PFSK-1 (cell line): ENCODE results near the gene MX1.

ENCODE experiments used
- FOXP2 ChIP-seq: optimal IDR thresholded peaks from 2 replicates; pipeline ENCODE3; 2011; ENCODE audit warnings: borderline replicate concordance, control low read depth, inconsistent platforms; ENCODE audit not compliant: insufficient read depth; ENCODE audit errors: extremely low read length, extremely low read depth
- POLR2AphosphoS5 ChIP-seq: IDR thresholded peaks from 2 replicates; pipeline ENCODE4 v1.6.1; 2012; ENCODE audit warnings: low read depth, mild to moderate bottlenecking, control low read depth, low read length, moderate library complexity
- SIN3A ChIP-seq: IDR thresholded peaks from 2 replicates; pipeline ENCODE4 v1.6.1; 2012; ENCODE audit warnings: mild to moderate bottlenecking, low read length, moderate library complexity, borderline replicate concordance; ENCODE audit not compliant: insufficient read depth
- TAF1 ChIP-seq: IDR thresholded peaks from 2 replicates; pipeline ENCODE4 v1.6.1; 2012; ENCODE audit warnings: low read length, control low read depth, borderline replicate concordance; ENCODE audit not compliant: insufficient read depth
- TF ChIP-seq, protein P1 (sequence below), 2 experiments: IDR thresholded peaks; 2 replicates each; pipeline versions ENCODE4 v1.6.1 to v1.8.0; 2011 to 2012; ENCODE audit warnings: low read depth in 2 of 2, low read length in 2 of 2, control low read depth in 1 of 2, inconsistent platforms in 1 of 2, mild to moderate bottlenecking in 1 of 2, moderate library complexity in 1 of 2; ENCODE audit not compliant: insufficient read depth in 1 of 2

DNA sequence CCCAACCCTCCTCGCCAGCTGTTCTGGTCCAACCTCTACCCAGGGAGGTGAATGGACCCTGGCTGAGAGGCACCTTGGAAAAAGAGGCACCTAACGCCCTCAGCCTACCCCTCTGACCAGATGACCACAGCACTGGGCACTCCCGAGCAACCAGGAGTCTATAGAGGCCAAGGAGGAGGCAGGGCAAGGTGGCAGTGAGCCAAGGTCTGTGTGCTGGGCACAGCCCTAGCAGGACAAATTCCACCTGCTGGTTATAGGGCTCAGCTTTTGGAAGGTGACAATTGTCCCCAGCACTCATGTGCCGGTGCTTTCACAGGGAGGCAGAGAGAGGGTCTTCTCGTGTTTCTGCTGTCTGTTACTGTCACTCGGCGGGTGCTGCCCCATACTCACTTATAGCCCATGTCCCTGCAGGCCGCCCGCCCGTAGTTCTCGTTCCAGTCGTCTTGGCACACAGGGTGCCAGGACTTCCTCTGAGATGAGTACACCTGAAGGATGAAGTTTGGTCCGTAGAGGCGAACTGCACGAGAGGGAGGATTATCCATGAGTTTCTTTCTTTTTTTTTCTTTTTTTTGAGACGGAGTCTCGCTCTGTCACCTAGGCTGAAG is 54.1 kb downstream of the MX1 start:
- no peak for TF ChIP-seq TAF1
- TF ChIP-seq POLR2AphosphoS5, result no peak
- TF ChIP-seq, protein P1, sequence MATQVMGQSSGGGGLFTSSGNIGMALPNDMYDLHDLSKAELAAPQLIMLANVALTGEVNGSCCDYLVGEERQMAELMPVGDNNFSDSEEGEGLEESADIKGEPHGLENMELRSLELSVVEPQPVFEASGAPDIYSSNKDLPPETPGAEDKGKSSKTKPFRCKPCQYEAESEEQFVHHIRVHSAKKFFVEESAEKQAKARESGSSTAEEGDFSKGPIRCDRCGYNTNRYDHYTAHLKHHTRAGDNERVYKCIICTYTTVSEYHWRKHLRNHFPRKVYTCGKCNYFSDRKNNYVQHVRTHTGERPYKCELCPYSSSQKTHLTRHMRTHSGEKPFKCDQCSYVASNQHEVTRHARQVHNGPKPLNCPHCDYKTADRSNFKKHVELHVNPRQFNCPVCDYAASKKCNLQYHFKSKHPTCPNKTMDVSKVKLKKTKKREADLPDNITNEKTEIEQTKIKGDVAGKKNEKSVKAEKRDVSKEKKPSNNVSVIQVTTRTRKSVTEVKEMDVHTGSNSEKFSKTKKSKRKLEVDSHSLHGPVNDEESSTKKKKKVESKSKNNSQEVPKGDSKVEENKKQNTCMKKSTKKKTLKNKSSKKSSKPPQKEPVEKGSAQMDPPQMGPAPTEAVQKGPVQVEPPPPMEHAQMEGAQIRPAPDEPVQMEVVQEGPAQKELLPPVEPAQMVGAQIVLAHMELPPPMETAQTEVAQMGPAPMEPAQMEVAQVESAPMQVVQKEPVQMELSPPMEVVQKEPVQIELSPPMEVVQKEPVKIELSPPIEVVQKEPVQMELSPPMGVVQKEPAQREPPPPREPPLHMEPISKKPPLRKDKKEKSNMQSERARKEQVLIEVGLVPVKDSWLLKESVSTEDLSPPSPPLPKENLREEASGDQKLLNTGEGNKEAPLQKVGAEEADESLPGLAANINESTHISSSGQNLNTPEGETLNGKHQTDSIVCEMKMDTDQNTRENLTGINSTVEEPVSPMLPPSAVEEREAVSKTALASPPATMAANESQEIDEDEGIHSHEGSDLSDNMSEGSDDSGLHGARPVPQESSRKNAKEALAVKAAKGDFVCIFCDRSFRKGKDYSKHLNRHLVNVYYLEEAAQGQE (IDR thresholded peaks at IDR 0.05; ENCODE audit: insufficient read depth in 1 of 2, low read depth in 2 of 2, low read length in 2 of 2), result no peak
- no peak for TF ChIP-seq SIN3A
- TF ChIP-seq FOXP2, result no peak
